Activated T-cell treated with anti-CD3 and anti-CD28 coated beads, Interleukin-2, amount 50 U/mL, for 72 hours (primary cell): ENCODE results near the gene CYS1. TPM values are rescaled to one million over a fixed set of nuclear protein-coding genes. Genes with fewer than 3 reads are reported as not detected.
A peak's percentile ranks its signal among the peaks of the same experiment; 100 is the strongest.

Experiments used
- ATAC-seq, 2 donors: fragments of 150-1000 bp; cut with Tn5 transposase; replicated peaks in 1 of 2; 2 replicates each; pipeline ENCODE4 v1.10.0; 2021; ENCODE audit warnings: moderate library complexity in 2 of 2, mild to moderate bottlenecking in 1 of 2
- DNase-seq, 2 donors: peaks; one replicate each; pipeline ENCODE4 v3.0.0; 2021 to 2022; ENCODE audit warnings: mixed read lengths in 1 of 2
- H3K27ac Mint-ChIP-seq: one replicate; pipeline ENCODE4 v1.8.0; 2022; ENCODE audit warnings: mild to moderate bottlenecking, moderate library complexity, mixed read lengths
- H3K27me3 Mint-ChIP-seq: one replicate; pipeline ENCODE4 v1.8.0; 2022; ENCODE audit warnings: low read depth, mixed read lengths
- H3K36me3 Mint-ChIP-seq, 2 donors: one replicate each; pipeline ENCODE4 v1.8.0; 2022; ENCODE audit warnings: mixed read lengths in 2 of 2, mild to moderate bottlenecking in 1 of 2; ENCODE audit not compliant: insufficient read depth in 2 of 2
- H3K4me1 Mint-ChIP-seq: one replicate; pipeline ENCODE4 v1.8.0; 2022; ENCODE audit warnings: low read depth, mixed read lengths
- H3K4me3 Mint-ChIP-seq, 2 donors: one replicate each; pipeline ENCODE4 v1.8.0; 2022; ENCODE audit warnings: mild to moderate bottlenecking in 2 of 2, mixed read lengths in 2 of 2, moderate library complexity in 2 of 2
- H3K9me3 Mint-ChIP-seq, 2 donors: one replicate each; pipeline ENCODE4 v1.8.0; 2022; ENCODE audit warnings: mixed read lengths in 2 of 2
- total RNA-seq, 2 donors: library from RNA; stranded (reverse); gene quantifications; one replicate each; pipeline ENCODE4 v1.2.3, GENCODE V29; 2022

CYS1 gene
- total RNA-seq, 2 donors from 2014 or later: 0.46 to 0.81 TPM

- Mint-ChIP-seq H3K27me3 (peaks cover 12% of the 10 kb centered on the region), H3K4me3 (no peak overlapping the region), H3K9me3 (no peaks in the 10 kb centered on the region), H3K4me1 (peaks cover 9% of the 10 kb centered on the region), H3K36me3 (no peaks in the 10 kb centered on the region), H3K27ac (no peak overlapping the region)
- ATAC-seq: no peak
- no peak for DNase-seq
Observed at GRCh38 chr2:10061221-10061925, 18.8 kb downstream of the CYS1 start.

DNA sequence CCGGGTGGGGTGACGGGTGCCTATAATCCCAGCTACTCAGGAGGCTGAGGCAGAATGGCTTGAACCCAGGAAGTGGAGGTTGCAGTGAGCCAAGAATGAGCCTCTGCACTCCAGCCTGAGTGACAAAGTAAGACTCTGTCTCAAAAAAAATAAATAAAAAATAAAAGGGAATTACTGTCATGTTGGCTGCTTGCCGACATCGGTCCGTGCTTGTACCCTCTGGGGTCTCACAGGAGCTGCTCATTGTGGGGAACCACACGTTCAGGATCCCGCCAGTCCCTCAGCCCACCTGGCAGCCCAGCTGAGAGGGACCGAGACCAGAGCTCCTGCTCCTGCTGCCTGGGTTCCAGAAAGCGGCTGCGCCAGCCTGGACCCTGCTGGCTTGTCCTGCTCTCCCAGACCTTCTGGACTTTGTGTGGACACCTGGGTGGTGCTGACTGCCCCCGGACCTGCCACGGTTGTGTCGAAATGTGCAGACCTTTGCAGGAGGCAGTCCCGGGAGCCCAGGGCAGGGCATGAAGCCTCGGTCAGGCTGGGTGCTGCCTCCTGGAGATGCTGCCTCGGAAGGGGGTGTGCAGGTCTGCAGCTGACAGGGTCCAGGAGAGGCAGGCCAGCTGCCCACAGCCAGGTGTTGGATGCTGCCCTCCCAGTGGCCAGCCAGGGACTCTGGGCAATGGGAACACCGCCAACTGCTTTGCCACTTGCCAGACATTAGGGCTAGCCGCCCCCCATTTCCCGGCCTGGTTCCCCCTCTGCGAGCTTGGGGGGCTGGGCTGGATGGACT is 20.5 kb downstream of the CYS1 start:
- Mint-ChIP-seq H3K9me3 (no peaks in the 10 kb centered on the region), H3K4me1 (peaks cover 9% of the 10 kb centered on the region), H3K4me3 (no peak overlapping the region), H3K36me3 (no peaks in the 10 kb centered on the region), H3K27ac (no peak overlapping the region), H3K27me3 (peaks cover 12% of the 10 kb centered on the region)
- ATAC-seq (no peak), DNase-seq (no peak)

DNA sequence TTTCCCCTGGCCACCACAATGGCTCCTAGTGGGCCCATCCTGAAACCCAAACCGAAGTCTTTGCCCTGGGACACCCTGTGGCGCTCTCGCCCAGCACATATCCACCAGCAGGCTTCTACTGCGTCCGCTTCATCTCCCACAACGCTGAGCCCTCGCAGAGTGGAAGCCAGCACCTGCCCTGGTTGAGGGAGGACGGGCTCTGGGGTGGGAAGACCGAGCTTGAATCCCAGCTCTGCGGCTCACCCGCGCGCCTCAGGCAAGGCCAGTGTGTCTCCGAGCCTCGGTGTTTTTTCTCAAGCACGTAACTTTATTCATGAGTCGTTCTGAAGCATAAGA is 21.2 kb downstream of the CYS1 start:
- H3K4me3 Mint-ChIP-seq: no peak overlapping the region
- peaks cover 12% of the 10 kb centered on the region for H3K27me3 Mint-ChIP-seq
- ATAC-seq: no peak
- H3K4me1 Mint-ChIP-seq: peaks cover 9% of the 10 kb centered on the region
- H3K27ac Mint-ChIP-seq: no peak overlapping the region
- DNase-seq: no peak
- H3K36me3 Mint-ChIP-seq: no peaks in the 10 kb centered on the region
- no peaks in the 10 kb centered on the region for H3K9me3 Mint-ChIP-seq

DNA sequence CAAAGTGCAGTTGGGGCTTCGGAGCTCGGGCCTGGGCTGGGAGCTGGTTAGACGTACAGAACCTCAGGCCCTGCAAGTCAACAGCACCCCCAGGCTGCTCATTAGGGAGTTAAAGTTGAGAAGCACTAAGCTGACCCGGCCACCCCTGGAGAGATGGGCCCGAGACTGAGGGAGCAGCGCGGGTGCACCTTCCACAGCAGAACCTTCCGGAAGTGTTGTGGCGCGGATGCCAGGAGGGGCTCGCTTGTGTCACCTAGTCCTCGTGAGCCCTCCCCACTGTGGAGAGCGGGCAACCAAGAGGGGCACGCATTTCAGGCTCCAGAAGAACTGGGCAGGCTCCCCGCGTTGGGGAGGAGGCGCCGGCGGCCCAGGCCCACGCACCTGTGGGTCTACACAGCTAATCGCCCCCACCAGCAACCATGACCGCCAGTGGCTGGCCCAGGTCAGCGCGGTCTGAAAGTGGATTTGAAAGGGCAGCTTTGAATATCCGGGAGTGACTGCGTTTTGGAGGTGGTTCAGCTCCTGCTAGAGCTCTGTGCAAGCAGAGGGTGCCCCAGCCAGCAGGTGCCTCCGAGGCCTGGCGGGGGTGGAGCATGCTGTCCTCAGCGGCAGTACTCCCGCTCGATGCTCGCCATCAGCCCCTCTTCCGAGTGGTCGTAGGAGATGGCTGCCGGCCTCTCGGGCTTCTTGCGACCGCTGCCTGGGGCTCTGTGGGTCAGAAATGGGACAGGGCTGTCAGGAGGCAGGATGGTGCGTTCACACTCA is 21.8 kb downstream of the CYS1 start:
- H3K4me3 Mint-ChIP-seq: no peak overlapping the region
- no peak for DNase-seq
- H3K4me1 Mint-ChIP-seq: peaks cover 9% of the 10 kb centered on the region
- no peak overlapping the region for H3K27ac Mint-ChIP-seq
- peaks cover 12% of the 10 kb centered on the region for H3K27me3 Mint-ChIP-seq
- H3K9me3 Mint-ChIP-seq: no peaks in the 10 kb centered on the region
- no peaks in the 10 kb centered on the region for H3K36me3 Mint-ChIP-seq
- ATAC-seq: no peak

DNA sequence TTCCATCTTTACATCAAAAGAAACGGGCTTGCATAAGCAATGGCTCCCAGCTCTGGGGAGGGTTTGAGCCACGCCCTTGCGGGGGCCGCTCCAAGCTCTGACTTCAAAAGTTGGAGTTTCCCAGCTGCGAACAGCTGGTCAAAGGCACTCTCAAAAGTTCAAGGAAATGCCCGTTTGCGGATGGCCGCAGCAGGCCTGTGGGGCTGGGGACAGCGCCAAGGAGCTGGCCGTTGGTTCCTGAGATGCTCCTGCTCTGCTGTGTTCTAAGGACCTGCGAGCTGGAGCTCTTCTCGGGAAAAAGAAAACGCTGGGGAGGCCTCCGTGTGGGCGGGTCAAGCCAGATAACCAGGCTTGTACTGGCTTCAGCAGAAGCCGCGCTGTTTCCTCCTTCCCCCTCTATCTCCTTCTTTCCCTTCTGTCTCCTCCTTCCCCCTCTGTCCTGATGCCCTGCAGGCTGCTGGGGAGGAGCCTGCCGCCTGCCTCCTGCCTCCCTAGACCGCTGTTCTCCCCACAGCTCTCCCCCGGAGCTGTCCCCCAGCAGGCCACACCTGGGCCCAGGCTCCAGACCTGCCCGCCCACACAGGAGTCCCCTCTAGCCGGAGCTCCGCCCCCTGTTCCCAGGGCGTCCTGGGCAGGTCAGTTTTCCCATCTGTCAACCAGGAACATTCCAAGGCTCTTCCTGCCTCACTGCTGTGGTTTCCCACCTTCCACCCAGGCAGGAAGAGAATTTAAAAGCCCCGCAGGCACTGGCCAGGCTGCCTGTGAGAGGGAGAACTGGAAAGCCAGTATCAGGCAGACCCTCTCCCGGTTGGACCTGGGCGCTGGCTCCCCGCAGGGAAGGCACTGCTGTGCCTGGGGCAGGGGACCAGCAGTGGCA is 22.7 kb downstream of the CYS1 start:
- peaks cover 12% of the 10 kb centered on the region for H3K27me3 Mint-ChIP-seq
- peak overlapping the region; percentile 70 to 80 for H3K4me3 Mint-ChIP-seq
- H3K27ac Mint-ChIP-seq: no peak overlapping the region
- H3K36me3 Mint-ChIP-seq: peaks cover 0 to 2% of the 10 kb centered on the region in 2 donors
- ATAC-seq: peak; percentile 64
- peaks cover 9% of the 10 kb centered on the region for H3K4me1 Mint-ChIP-seq
- DNase-seq: peak in 1 of 2 donors; percentile 33
- H3K9me3 Mint-ChIP-seq: no peaks in the 10 kb centered on the region

DNA sequence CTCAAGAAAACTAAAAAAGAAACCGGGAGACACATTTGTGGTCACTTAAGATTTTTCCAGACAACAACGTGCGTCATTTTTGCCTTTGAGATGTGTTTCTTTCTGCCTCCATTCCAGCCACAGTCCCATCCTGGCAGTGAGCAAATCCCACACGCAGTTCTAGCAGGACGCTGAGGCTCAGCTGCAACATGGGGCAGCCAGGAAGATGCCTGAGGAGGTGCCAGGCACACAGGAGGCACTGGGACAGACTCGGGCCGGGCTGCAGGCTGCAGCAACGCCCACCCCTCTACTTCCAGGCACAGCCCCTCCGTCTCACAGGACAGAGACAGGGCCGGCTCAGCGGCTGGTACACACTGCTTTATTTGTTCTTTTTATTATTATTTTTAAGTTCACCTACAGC is 23.8 kb downstream of the CYS1 start:
- H3K4me1 Mint-ChIP-seq: peaks cover 9% of the 10 kb centered on the region
- ATAC-seq (no peak), DNase-seq (no peak)
- peaks cover 0 to 2% of the 10 kb centered on the region in 2 donors for H3K36me3 Mint-ChIP-seq
- no peak overlapping the region for H3K4me3 Mint-ChIP-seq
- H3K9me3 Mint-ChIP-seq: no peaks in the 10 kb centered on the region
- peaks cover 11% of the 10 kb centered on the region for H3K27me3 Mint-ChIP-seq
- no peak overlapping the region for H3K27ac Mint-ChIP-seq

DNA sequence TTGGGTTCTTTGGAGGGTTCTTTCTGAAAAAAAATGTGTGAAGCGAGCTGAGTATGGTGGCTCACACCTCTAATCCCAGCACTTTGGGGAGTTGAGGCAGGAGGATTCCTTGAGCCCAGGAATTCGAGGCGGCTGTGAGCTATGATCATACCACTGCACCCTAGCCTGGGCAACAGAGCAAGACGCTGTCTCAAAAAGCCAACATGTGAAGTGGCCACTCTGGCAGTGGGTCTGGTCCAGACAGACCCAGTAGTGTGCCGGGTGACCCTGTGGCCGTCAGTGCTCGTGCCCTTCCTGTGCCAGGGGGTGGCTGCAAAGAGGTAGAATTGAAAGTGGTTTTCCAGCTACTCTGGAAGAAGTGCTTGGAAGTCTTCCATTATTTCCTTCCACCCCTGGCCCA is 25.2 kb downstream of the CYS1 start:
- no peak overlapping the region for H3K4me3 Mint-ChIP-seq
- H3K9me3 Mint-ChIP-seq: no peaks in the 10 kb centered on the region
- DNase-seq (no peak), ATAC-seq (no peak)
- peaks cover 9% of the 10 kb centered on the region for H3K4me1 Mint-ChIP-seq
- peaks cover 6% of the 10 kb centered on the region for H3K27me3 Mint-ChIP-seq
- H3K36me3 Mint-ChIP-seq: peaks cover 0 to 2% of the 10 kb centered on the region in 2 donors
- H3K27ac Mint-ChIP-seq: no peak overlapping the region

- Mint-ChIP-seq H3K4me3 (no peak overlapping the region), H3K36me3 (peaks cover 0 to 2% of the 10 kb centered on the region in 2 donors), H3K27me3 (peaks cover 6% of the 10 kb centered on the region), H3K4me1 (peaks cover 9% of the 10 kb centered on the region), H3K27ac (no peak overlapping the region), H3K9me3 (no peaks in the 10 kb centered on the region)
- DNase-seq: no peak
- no peak for ATAC-seq
Observed at GRCh38 chr2:10054424-10054823, 25.8 kb downstream of the CYS1 start.

GRCh38 chr2:10053351-10053750 is 26.9 kb downstream of the CYS1 start:
- Mint-ChIP-seq H3K4me3 (no peak overlapping the region), H3K36me3 (peaks cover 0 to 2% of the 10 kb centered on the region in 2 donors), H3K27me3 (peaks cover 6% of the 10 kb centered on the region), H3K27ac (no peak overlapping the region), H3K9me3 (no peaks in the 10 kb centered on the region), H3K4me1 (peaks cover 9% of the 10 kb centered on the region)
- DNase-seq: no peak
- ATAC-seq: no peak

DNA sequence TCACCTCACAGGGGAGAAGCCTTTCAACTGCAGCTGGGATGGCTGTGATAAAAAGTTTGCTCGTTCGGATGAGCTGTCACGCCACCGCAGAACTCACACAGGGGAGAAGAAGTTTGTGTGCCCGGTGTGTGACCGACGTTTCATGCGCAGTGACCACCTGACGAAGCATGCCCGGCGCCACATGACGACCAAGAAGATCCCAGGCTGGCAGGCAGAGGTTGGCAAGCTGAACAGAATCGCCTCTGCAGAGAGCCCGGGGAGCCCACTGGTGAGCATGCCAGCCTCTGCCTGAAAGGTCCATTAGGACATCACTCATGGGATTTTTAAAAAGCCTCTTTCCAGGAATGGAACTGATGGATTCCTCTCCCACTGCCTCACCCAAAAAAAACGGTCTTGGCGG is 28.0 kb downstream of the CYS1 start:
- DNase-seq (no peak), ATAC-seq (no peak)
- no peaks in the 10 kb centered on the region for H3K9me3 Mint-ChIP-seq
- no peak overlapping the region for H3K4me3 Mint-ChIP-seq
- H3K36me3 Mint-ChIP-seq: peaks cover 0 to 2% of the 10 kb centered on the region in 2 donors
- H3K27me3 Mint-ChIP-seq: peaks cover 4% of the 10 kb centered on the region
- H3K4me1 Mint-ChIP-seq: peaks cover 4% of the 10 kb centered on the region
- H3K27ac Mint-ChIP-seq: no peak overlapping the region

DNA sequence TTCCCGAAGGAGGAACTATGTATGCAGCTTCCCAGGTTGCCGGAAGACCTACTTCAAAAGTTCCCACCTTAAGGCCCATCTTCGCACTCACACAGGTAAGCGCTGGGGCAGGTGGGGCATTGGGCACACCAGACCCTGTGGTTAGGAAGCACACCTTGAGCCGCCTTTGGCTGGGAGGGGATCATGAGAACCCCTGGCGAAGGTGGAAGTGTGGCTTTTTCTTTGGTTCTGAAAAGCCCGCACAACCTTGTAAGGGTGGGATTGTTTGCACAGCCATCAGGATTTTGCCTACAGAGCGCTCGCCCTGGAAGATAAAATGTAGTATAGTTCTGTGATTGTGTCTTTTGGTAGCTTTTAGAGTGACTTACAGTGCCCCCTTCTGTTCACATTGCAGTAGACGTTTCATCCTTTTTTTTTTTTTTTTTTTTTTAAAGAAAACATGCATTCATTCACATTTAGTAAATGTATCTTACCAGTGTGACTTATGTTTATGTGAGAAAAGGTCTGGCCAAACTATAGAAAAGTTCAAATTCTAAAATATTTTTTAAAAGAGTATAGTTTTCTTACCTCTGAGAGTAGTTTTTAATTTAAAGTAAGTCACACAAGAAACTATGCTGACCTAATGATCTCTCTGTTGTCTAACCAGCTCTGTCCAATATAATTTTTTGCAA is 31.6 kb downstream of the CYS1 start:
- peaks cover 0 to 2% of the 10 kb centered on the region in 2 donors for H3K36me3 Mint-ChIP-seq
- no peak overlapping the region for H3K27ac Mint-ChIP-seq
- H3K9me3 Mint-ChIP-seq: no peaks in the 10 kb centered on the region
- no peak overlapping the region for H3K4me3 Mint-ChIP-seq
- peaks cover 6% of the 10 kb centered on the region for H3K4me1 Mint-ChIP-seq
- no peaks in the 10 kb centered on the region for H3K27me3 Mint-ChIP-seq
- no peak for ATAC-seq
- no peak for DNase-seq
